Neuronal stem cell (in vitro differentiated cells): ENCODE data around the gene RAB11FIP3.

Experiments
- DNase-seq: peaks from one replicate; pipeline ENCODE4 v3.0.0-alpha.2; 2013; ENCODE audit warnings: low spot score
- H2AFZ ChIP-seq: one replicate; pipeline ENCODE4 v1.6.1; 2013; ENCODE audit warnings: mild to moderate bottlenecking, low read length, inconsistent platforms
- H2AK5ac ChIP-seq: 2 replicates; pipeline ENCODE4 v1.6.1; 2013; ENCODE audit warnings: low read depth, mild to moderate bottlenecking, inconsistent platforms, low read length, moderate library complexity, mixed read lengths
- H2BK120ac ChIP-seq: 2 replicates; pipeline ENCODE4 v1.6.1; 2013; ENCODE audit warnings: low read depth, mild to moderate bottlenecking, inconsistent platforms, low read length, moderate library complexity, mixed read lengths
- H2BK12ac ChIP-seq: one replicate; pipeline ENCODE4 v1.6.1; 2013; ENCODE audit warnings: low read length, inconsistent platforms
- H2BK15ac ChIP-seq: 2 replicates; pipeline ENCODE4 v1.6.1; 2013; ENCODE audit warnings: mild to moderate bottlenecking, low read length, inconsistent platforms, mixed read lengths
- H2BK5ac ChIP-seq: one replicate; pipeline ENCODE4 v1.6.1; 2013; ENCODE audit warnings: inconsistent platforms, mild to moderate bottlenecking, low read length, moderate library complexity
- H3K14ac ChIP-seq: one replicate; pipeline ENCODE4 v1.6.1; 2013; ENCODE audit warnings: low read length, inconsistent platforms
- H3K18ac ChIP-seq: 2 replicates; pipeline ENCODE4 v1.6.1; 2013; ENCODE audit warnings: low read length, inconsistent platforms
- H3K23ac ChIP-seq: 2 replicates; pipeline ENCODE4 v1.6.1; 2013; ENCODE audit warnings: low read depth, mild to moderate bottlenecking, mixed read lengths, low read length, inconsistent platforms; ENCODE audit not compliant: poor library complexity
- H3K27ac ChIP-seq: replicated peaks from 3 replicates; pipeline ENCODE4 v1.5.1; 2013; ENCODE audit warnings: low read length, inconsistent platforms
- H3K27me3 ChIP-seq, 3 experiments: 2 replicates each; pipeline ENCODE4 v1.6.1; 2013; ENCODE audit warnings: low read length in 3 of 3, mild to moderate bottlenecking in 2 of 3, inconsistent platforms in 1 of 3, low read depth in 1 of 3, mixed read lengths in 1 of 3, moderate library complexity in 1 of 3; ENCODE audit not compliant: control insufficient read depth in 3 of 3, insufficient read depth in 3 of 3
- H3K36me3 ChIP-seq, 2 donors: replicated peaks in 1 of 2; 2 replicates each; pipeline ENCODE4 v1.6.1; 2013; ENCODE audit warnings: low read length in 2 of 2; ENCODE audit not compliant: control insufficient read depth in 2 of 2, insufficient read depth in 2 of 2
- H3K4ac ChIP-seq: 2 replicates; pipeline ENCODE4 v1.6.1; 2013; ENCODE audit warnings: inconsistent platforms, mild to moderate bottlenecking, low read length, moderate library complexity
- H3K4me1 ChIP-seq, 2 donors: 1 replicate in 1 of 2; 2 replicates in 1 of 2; pipeline ENCODE4 v1.6.1; 2013; ENCODE audit warnings: low read length in 2 of 2, low read depth in 1 of 2; ENCODE audit not compliant: control insufficient read depth in 2 of 2, insufficient read depth in 1 of 2
- H3K4me2 ChIP-seq: one replicate; pipeline ENCODE4 v1.6.1; 2013; ENCODE audit warnings: mild to moderate bottlenecking, low read length, inconsistent platforms; ENCODE audit not compliant: insufficient read depth, poor library complexity, severe bottlenecking
- H3K4me3 ChIP-seq, 2 donors: 2 replicates each; pipeline ENCODE4 v1.5.1; 2013; ENCODE audit warnings: low read length in 2 of 2, mild to moderate bottlenecking in 2 of 2, inconsistent platforms in 1 of 2, moderate library complexity in 1 of 2
- H3K79me1 ChIP-seq: one replicate; pipeline ENCODE4 v1.6.1; 2013; ENCODE audit warnings: low read depth, mild to moderate bottlenecking, inconsistent platforms, low read length, moderate library complexity
- H3K9ac ChIP-seq: one replicate; pipeline ENCODE4 v1.6.1; 2013; ENCODE audit warnings: mild to moderate bottlenecking, low read depth, low read length, inconsistent platforms; ENCODE audit not compliant: poor library complexity
- H3K9me3 ChIP-seq, 2 donors: replicated peaks in 1 of 2; 2 replicates each; pipeline versions ENCODE3 to v1.6.1; 2013; ENCODE audit warnings: low read length in 2 of 2, mild to moderate bottlenecking in 2 of 2, inconsistent platforms in 1 of 2, low read depth in 1 of 2, mixed read lengths in 1 of 2, moderate library complexity in 1 of 2; ENCODE audit not compliant: control insufficient read depth in 2 of 2, insufficient read depth in 1 of 2
- H4K8ac ChIP-seq: one replicate; pipeline ENCODE4 v1.6.1; 2013; ENCODE audit warnings: low read depth, mild to moderate bottlenecking, inconsistent platforms, low read length, moderate library complexity
- H4K91ac ChIP-seq: one replicate; pipeline ENCODE4 v1.6.1; 2013; ENCODE audit warnings: low read length, low read depth, mild to moderate bottlenecking, inconsistent platforms; ENCODE audit not compliant: poor library complexity
- WGBS, 2 donors: extraction: QIAGEN DNeasy Blood & Tissue Kit; methylation state at CpG; one replicate each; pipeline ENCODE4 v1.1.7; 2013; ENCODE audit warnings: missing lambda C conversion rate in 2 of 2, mixed read lengths in 1 of 2; ENCODE audit not compliant: insufficient read length in 2 of 2, insufficient replicate concordance in 1 of 2; ENCODE audit errors: extremely low coverage in 2 of 2; 5-methylcytosine and 5-hydroxymethylcytosine counted together

The RAB11FIP3 gene

GRCh38 chr16:557463-558297, 132.2 kb downstream of the RAB11FIP3 start:
- H3K4me2 ChIP-seq: no peak overlapping the region
- no CpG with 5 or more reads among the region's 23 CpGs for WGBS, 2 donors
- no peak overlapping the region for H2AFZ ChIP-seq
- peak overlapping the region; percentile 44 for H3K9ac ChIP-seq
- H3K36me3 ChIP-seq: peaks cover 0 to 1% of the 10 kb centered on the region in 2 donors
- no peak overlapping the region for H2BK120ac ChIP-seq
- H3K79me1 ChIP-seq: peaks cover 6% of the 10 kb centered on the region
- peak overlapping the region; percentile 56 for H3K14ac ChIP-seq
- no peak overlapping the region for H2BK12ac ChIP-seq
- H3K4ac ChIP-seq: no peak overlapping the region
- no peak overlapping the region for H3K4me3 ChIP-seq
- H2BK15ac ChIP-seq: peak overlapping the region; percentile 58
- H3K23ac ChIP-seq: peak overlapping the region; percentile 43
- H3K27me3 ChIP-seq: peaks cover 14 to 52% (median 44%) of the 10 kb centered on the region in 3 experiments
- H3K4me1 ChIP-seq: peaks cover 0 to 11% of the 10 kb centered on the region in 2 donors
- no peak for DNase-seq
- peaks cover 0 to 2% of the 10 kb centered on the region in 2 donors for H3K9me3 ChIP-seq
- H2AK5ac ChIP-seq: peak overlapping the region; percentile 81
- H4K91ac ChIP-seq: no peak overlapping the region
- H4K8ac ChIP-seq: no peak overlapping the region
- peak overlapping the region; percentile 17 for H3K18ac ChIP-seq
- H3K27ac ChIP-seq: no peak overlapping the region
- peak overlapping the region; percentile 13 for H2BK5ac ChIP-seq

- DNase-seq: no peak
- peaks cover 0 to 2% of the 10 kb centered on the region in 2 donors for H3K9me3 ChIP-seq
- H3K4ac ChIP-seq: no peak overlapping the region
- H2BK120ac ChIP-seq: no peak overlapping the region
- H3K27me3 ChIP-seq: peaks cover 14 to 58% (median 44%) of the 10 kb centered on the region in 3 experiments
- H3K4me3 ChIP-seq: no peak overlapping the region
- no peak overlapping the region for H2BK12ac ChIP-seq
- H4K91ac ChIP-seq: no peak overlapping the region
- H2BK5ac ChIP-seq: no peak overlapping the region
- H3K14ac ChIP-seq: peak overlapping the region; percentile 82
- no peak overlapping the region for H2AFZ ChIP-seq
- no peak overlapping the region for H4K8ac ChIP-seq
- H2AK5ac ChIP-seq: peak overlapping the region; percentile 81
- peaks cover 0 to 11% of the 10 kb centered on the region in 2 donors for H3K4me1 ChIP-seq
- H3K36me3 ChIP-seq: no peaks in the 10 kb centered on the region
- peaks cover 6% of the 10 kb centered on the region for H3K79me1 ChIP-seq
- H3K4me2 ChIP-seq: no peak overlapping the region
- H2BK15ac ChIP-seq: peak overlapping the region; percentile 58
- no peak overlapping the region for H3K27ac ChIP-seq
- H3K23ac ChIP-seq: peak overlapping the region; percentile 89
- H3K18ac ChIP-seq: no peak overlapping the region
- no CpG with 5 or more reads among the region's 22 CpGs for WGBS, 2 donors
- no peak overlapping the region for H3K9ac ChIP-seq
Observed at GRCh38 chr16:558298-559020, 133.0 kb downstream of the RAB11FIP3 start.

DNA sequence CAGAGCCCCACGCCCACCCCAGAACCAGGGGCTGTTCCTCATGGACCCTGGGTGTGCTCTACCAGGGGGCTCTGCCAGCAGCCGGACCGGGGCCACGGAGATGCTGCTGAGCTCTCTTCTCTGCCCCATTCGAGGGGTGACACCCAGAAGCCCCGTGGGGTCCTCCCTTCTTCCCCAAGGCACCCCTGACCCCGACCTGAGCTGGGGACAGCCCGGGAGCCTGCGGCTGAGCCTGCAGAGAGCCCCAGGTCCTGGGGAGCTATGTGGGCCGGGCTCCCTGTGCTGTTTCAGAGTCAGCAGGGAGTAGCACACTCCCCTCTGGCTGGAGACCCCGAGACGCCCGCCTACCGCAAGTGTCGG, 133.6 kb downstream of the RAB11FIP3 start:
- peak overlapping the region; percentile 75 for H2BK15ac ChIP-seq
- H2AFZ ChIP-seq: peak overlapping the region; percentile 33
- peaks cover 6% of the 10 kb centered on the region for H3K79me1 ChIP-seq
- H2BK5ac ChIP-seq: no peak overlapping the region
- H3K14ac ChIP-seq: peak overlapping the region; percentile 82
- WGBS, 2 donors: no CpG with 5 or more reads among the region's 15 CpGs
- H3K9ac ChIP-seq: no peak overlapping the region
- H2AK5ac ChIP-seq: peak overlapping the region; percentile 81
- H3K27ac ChIP-seq: no peak overlapping the region
- peaks cover 14 to 59% (median 44%) of the 10 kb centered on the region in 3 experiments for H3K27me3 ChIP-seq
- H3K4me3 ChIP-seq: no peak overlapping the region
- H4K8ac ChIP-seq: no peak overlapping the region
- no peak overlapping the region for H3K4ac ChIP-seq
- DNase-seq: no peak
- H3K18ac ChIP-seq: no peak overlapping the region
- H4K91ac ChIP-seq: no peak overlapping the region
- H3K4me2 ChIP-seq: no peak overlapping the region
- H3K4me1 ChIP-seq: peaks cover 0 to 11% of the 10 kb centered on the region in 2 donors
- no peaks in the 10 kb centered on the region for H3K36me3 ChIP-seq
- H2BK120ac ChIP-seq: no peak overlapping the region
- H2BK12ac ChIP-seq: no peak overlapping the region
- H3K23ac ChIP-seq: no peak overlapping the region
- peaks cover 0 to 2% of the 10 kb centered on the region in 2 donors for H3K9me3 ChIP-seq
